GM12878 (cell line): ENCODE data around the gene AGAP3. TPM values are rescaled to one million over a fixed set of nuclear protein-coding genes. Genes with fewer than 3 reads are reported as not detected.

Source experiments
- ATAC-seq: fragments of 200-7000 bp; cut with Tn5 transposase; 3 replicates; pipeline ENCODE4 v1.9.1; 2020; ENCODE audit warnings: mild to moderate bottlenecking, moderate library complexity
- BruUV-seq: library from RNA; stranded (reverse); fragments of 400-500 nt; replicated peaks from 2 replicates; lab custom pipeline; 2021; lab: Mats Ljungman, UMichigan
- CTCF ChIA-PET: fragments of 300-600 bp; sonication (Branson Sonifier 250); formaldehyde crosslinking; extraction: SDS; loops from one replicate; lab custom pipeline; 2021; ENCODE audit warnings: inconsistent platforms; lab: Yijun Ruan, JAX
- POLR2A ChIA-PET: fragments of 350-600 bp; formaldehyde crosslinking; extraction: SDS; loops from one replicate; lab custom pipeline; 2021; ENCODE audit warnings: inconsistent platforms; lab: Charles Lee
- RAD21 ChIA-PET: fragments of 300-600 bp; sonication (Branson Sonifier 250); formaldehyde crosslinking; loops from one replicate; lab custom pipeline; 2023; ENCODE audit warnings: antibody characterized with exemption; ENCODE audit not compliant: unreplicated experiment; lab: Charles Lee
- SMC1A ChIA-PET: fragments of 300-600 bp; sonication (Branson Sonifier 250); formaldehyde crosslinking; loops from one replicate; lab custom pipeline; 2023; ENCODE audit not compliant: unreplicated experiment, uncharacterized antibody; lab: Charles Lee
- DNase-seq: peaks from one replicate; pipeline ENCODE4 v3.0.0-alpha.2; 2011; ENCODE audit warnings: low read depth, low spot score
- FAIRE-seq: peaks from 3 replicates; lab custom pipeline; 2011; peaks lifted over from hg19 to GRCh38; lab: Jason Lieb, UNC
- H2AFZ ChIP-seq: 2 replicates; pipeline ENCODE4 v1.6.0; 2011; ENCODE audit warnings: low read depth, low read length, control low read depth; ENCODE audit not compliant: control insufficient read depth
- H3K27ac ChIP-seq: 2 replicates; pipeline ENCODE4 v1.5.1; 2011; ENCODE audit warnings: control low read depth; ENCODE audit not compliant: control insufficient read depth, insufficient read depth
- H3K27me3 ChIP-seq, 2 experiments: replicated peaks in 1 of 2; 2 replicates each; pipeline versions ENCODE4 v1.6.0 to v1.6.1; 2011; ENCODE audit warnings: low read length in 1 of 2; ENCODE audit not compliant: control insufficient read depth in 2 of 2, insufficient read depth in 2 of 2
- H3K36me3 ChIP-seq, 2 experiments: 2 replicates each; pipeline ENCODE4 v1.5.1; 2011; ENCODE audit warnings: low read length in 1 of 2; ENCODE audit not compliant: control insufficient read depth in 2 of 2, insufficient read depth in 2 of 2
- H3K4me1 ChIP-seq: 2 replicates; pipeline ENCODE4 v1.6.1; 2011; ENCODE audit warnings: mild to moderate bottlenecking, low read length, moderate library complexity, mixed read lengths; ENCODE audit not compliant: control insufficient read depth, insufficient read depth
- H3K4me2 ChIP-seq: 2 replicates; pipeline ENCODE4 v1.6.0; 2011; ENCODE audit warnings: control low read depth; ENCODE audit not compliant: control insufficient read depth, insufficient read depth
- H3K4me3 ChIP-seq: fragments of 200-600 bp; sonication (generic); 2 replicates; pipeline ENCODE4 v1.5.1; 2016
- H3K79me2 ChIP-seq: 2 replicates; pipeline ENCODE4 v1.6.0; 2011; ENCODE audit warnings: low read length; ENCODE audit not compliant: control insufficient read depth, insufficient read depth
- H3K9ac ChIP-seq: 2 replicates; pipeline ENCODE4 v1.8.0; 2011; ENCODE audit warnings: low read length, control low read depth, mixed read lengths; ENCODE audit not compliant: control insufficient read depth, insufficient read depth
- H3K9me3 ChIP-seq: replicated peaks from 3 replicates; pipeline ENCODE4 v1.5.1; 2011; ENCODE audit warnings: mild to moderate bottlenecking, low read length; ENCODE audit not compliant: control insufficient read depth, insufficient read depth
- H4K20me1 ChIP-seq: 2 replicates; pipeline ENCODE4 v1.6.0; 2011; ENCODE audit not compliant: control insufficient read depth, insufficient read depth
- CEBPB ChIP-seq, 2 experiments: fragments of 150-350 bp in 1 of 2; IDR thresholded peaks; 2 replicates each; pipeline ENCODE4 v1.6.1; 2012 to 2014; ENCODE audit warnings: low read depth in 2 of 2, low read length in 2 of 2, borderline replicate concordance in 1 of 2, inconsistent platforms in 1 of 2
- ELK1 ChIP-seq: IDR thresholded peaks from 2 replicates; pipeline ENCODE4 v1.6.1; 2012; ENCODE audit warnings: low read depth, low read length, improper control_type of control experiment
- FOXM1 ChIP-seq: IDR thresholded peaks from 2 replicates; pipeline ENCODE4 v1.6.1; 2012; ENCODE audit warnings: low read depth, mild to moderate bottlenecking, inconsistent platforms, low read length, moderate library complexity
- RBBP5 ChIP-seq: fragments of 200-600 bp; sonication (generic); conservative IDR thresholded peaks from 2 replicates; pipeline ENCODE4 v1.6.1; 2016
- SRF ChIP-seq, 2 experiments: IDR thresholded peaks; 2 replicates each; pipeline ENCODE4 v1.6.1; 2011; ENCODE audit warnings: low read depth in 2 of 2, low read length in 2 of 2, mild to moderate bottlenecking in 1 of 2, moderate library complexity in 1 of 2
- SUZ12 ChIP-seq: fragments of 200-600 bp; sonication (generic); IDR thresholded peaks from one replicate; pipeline ENCODE4 v1.6.1; 2018; ENCODE audit warnings: antibody characterized with exemption, mild to moderate bottlenecking; ENCODE audit not compliant: unreplicated experiment
- WGBS: methylation state at CpG from one replicate; pipeline ENCODE4 v1.1.6; 2016; ENCODE audit warnings: low lambda C conversion rate; ENCODE audit not compliant: insufficient replicate concordance, insufficient coverage; ENCODE audit errors: missing lambda C conversion rate; 5-methylcytosine and 5-hydroxymethylcytosine counted together
- in situ Hi-C: fragments of 300-500 bp; cut with MboI; formaldehyde crosslinking; loops from 9 replicates; pipeline ENCODE4 v1.14.3; 2018; ENCODE audit warnings: mixed read lengths
- intact Hi-C: fragments of 100-400 bp; cut with micrococcal nuclease; formaldehyde crosslinking; loops from one replicate; pipeline ENCODE4 v1.14.2; 2022; ENCODE audit not compliant: unreplicated experiment
- polyA plus RNA-seq, 11 experiments: library from polyadenylated mRNA; depleted of rRNA in 4 of 11; unstranded in 6 of 11; stranded (reverse) in 5 of 11; fragments of >200 nt; fragmentation: Nextera tagmentation in 4 of 11; fragmentation: Illumina TruSeq in 1 of 11; extraction: Ambion mirVana in 4 of 11; extraction: Trizol in 1 of 11; gene quantifications; 1 replicate in 1 of 11; 2 replicates in 10 of 11; pipeline versions ENCODE4 v1.2.1 to v1.2.3, GENCODE V29; 2011 to 2016; ENCODE audit warnings: inconsistent platforms in 2 of 11, missing spikeins in 2 of 11, low read depth in 1 of 11
- total RNA-seq, 4 experiments: library from RNA; depleted of rRNA in 3 of 4; stranded (reverse); fragments of >200 nt in 3 of 4; fragmentation: Illumina TruSeq in 1 of 4; extraction: Trizol in 1 of 4; gene quantifications; 2 replicates each; pipeline versions ENCODE4 v1.2.1 to v1.2.3, GENCODE V29; 2013 to 2021
- TF ChIP-seq, protein P1 (sequence below): fragments of 450-650 bp; IDR thresholded peaks from 2 replicates; pipeline ENCODE4 v1.6.1; 2017; ENCODE audit warnings: low read depth, mild to moderate bottlenecking, moderate library complexity

The AGAP3 gene
- total and polyA plus RNA-seq, 10 of the 15 experiments (the other 5 are each of a cell fraction or from before 2014, with no cell fraction given): 1.8 to 68.1 (median 15.7) TPM

DNA sequence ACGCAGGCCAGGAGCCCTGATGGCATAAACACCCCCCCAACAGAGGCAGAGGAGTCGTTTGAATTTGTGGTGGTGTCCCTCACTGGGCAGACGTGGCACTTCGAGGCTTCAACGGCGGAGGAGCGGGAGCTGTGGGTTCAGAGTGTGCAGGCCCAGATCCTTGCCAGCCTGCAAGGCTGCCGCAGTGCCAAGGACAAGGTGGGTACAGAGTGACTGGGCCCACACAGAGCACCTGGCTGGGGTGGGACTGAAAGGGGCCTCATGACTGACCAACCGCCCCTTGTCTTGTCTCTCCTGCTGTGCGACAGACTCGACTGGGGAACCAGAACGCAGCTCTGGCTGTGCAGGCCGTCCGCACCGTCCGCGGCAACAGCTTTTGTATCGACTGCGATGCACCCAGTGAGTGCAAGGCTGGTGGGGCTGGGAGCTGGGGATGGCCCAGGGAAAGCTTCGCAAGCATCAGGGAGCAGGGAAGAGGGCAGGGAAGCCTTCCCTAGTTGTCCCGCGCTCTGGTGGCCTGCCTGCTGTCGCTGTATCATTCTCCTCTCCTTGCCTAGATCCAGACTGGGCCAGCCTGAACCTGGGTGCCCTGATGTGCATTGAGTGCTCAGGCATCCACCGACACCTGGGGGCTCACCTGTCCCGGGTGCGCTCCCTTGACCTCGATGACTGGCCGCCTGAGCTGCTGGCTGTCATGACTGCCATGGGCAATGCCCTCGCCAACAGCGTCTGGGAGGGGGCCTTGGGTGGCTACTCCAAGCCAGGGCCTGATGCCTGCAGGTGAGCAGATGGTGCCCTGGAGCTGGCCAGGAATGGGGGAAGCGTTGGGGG is 55.8 kb downstream of the AGAP3 start:
- DNase-seq (no peak), FAIRE-seq (no peak)
- Histone ChIP-seq H3K27me3 (no peaks in the 10 kb centered on the region), H2AFZ (no peak overlapping the region), H3K79me2 (no peaks in the 10 kb centered on the region), H3K36me3 (peaks cover 2% of the 10 kb centered on the region in 2 experiments; a peak in 3 of 4 replicates), H3K4me1 (no peaks in the 10 kb centered on the region), H4K20me1 (no peaks in the 10 kb centered on the region), H3K9ac (no peak overlapping the region), H3K4me3 (no peak overlapping the region), H3K4me2 (no peak overlapping the region), H3K27ac (no peak overlapping the region), H3K9me3 (no peaks in the 10 kb centered on the region)
- intact Hi-C loops (no loop called here), in situ Hi-C loops (no loop called here)
- ChIA-PET CTCF (interaction anchor here (1.4 kb wide), 1 partner anchor 30 kb away, joined by 3 read pairs; no protein-coding TSS in a partner anchor), POLR2A (no interaction called here), SMC1A (no interaction called here), RAD21 (no interaction called here)
- WGBS: 93% methylated on average over 31 of the region's 31 CpGs
- TF ChIP-seq SRF (IDR thresholded peaks at IDR 0.05; ENCODE audit: low read depth in 2 of 2, low read length in 2 of 2): no peak
- no peak for TF ChIP-seq FOXM1
- TF ChIP-seq CEBPB (IDR thresholded peaks at IDR 0.05; ENCODE audit: borderline replicate concordance in 1 of 2, low read depth in 2 of 2, low read length in 2 of 2): no peak
- TF ChIP-seq SUZ12: no peak
- no peak for TF ChIP-seq ELK1
- TF ChIP-seq, protein P1, sequence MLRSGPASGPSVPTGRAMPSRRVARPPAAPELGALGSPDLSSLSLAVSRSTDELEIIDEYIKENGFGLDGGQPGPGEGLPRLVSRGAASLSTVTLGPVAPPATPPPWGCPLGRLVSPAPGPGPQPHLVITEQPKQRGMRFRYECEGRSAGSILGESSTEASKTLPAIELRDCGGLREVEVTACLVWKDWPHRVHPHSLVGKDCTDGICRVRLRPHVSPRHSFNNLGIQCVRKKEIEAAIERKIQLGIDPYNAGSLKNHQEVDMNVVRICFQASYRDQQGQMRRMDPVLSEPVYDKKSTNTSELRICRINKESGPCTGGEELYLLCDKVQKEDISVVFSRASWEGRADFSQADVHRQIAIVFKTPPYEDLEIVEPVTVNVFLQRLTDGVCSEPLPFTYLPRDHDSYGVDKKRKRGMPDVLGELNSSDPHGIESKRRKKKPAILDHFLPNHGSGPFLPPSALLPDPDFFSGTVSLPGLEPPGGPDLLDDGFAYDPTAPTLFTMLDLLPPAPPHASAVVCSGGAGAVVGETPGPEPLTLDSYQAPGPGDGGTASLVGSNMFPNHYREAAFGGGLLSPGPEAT: no peak
- TF ChIP-seq RBBP5: no peak
- TF ChIP-seq, all 136 proteins: peak for 0
- no peak for ATAC-seq
- BruUV-seq: no TSS peak
